Retina (tissue), 1 donor: ENCODE results near the gene SPINK8.

ENCODE experiments used
- DNase-seq: peaks from one replicate; pipeline ENCODE4 v3.0.0-alpha.2; 2016

Gene SPINK8

GRCh38 chr3:48318713-48319468, 14.6 kb downstream of the SPINK8 start:
- no peak for DNase-seq

DNA sequence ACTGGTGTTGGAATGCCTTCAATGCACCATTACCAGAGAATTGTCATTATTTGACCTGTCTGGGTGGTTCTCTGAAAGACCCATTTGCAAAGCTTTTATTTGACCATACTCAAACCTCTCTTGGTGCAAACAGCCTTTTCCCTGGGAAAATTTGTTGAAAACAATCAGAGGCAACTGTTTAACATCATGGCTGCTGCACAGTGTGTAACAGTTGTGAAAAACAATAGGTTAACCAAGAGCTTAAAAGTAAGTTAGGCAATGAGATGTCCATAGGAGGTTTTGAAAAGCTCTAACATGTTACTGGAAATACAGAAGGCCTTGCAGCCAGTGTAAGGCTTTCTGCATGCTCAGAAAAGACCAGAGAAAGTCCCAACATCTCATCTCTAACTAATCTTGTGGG, 18.9 kb downstream of the SPINK8 start:
- no peak for DNase-seq

GRCh38 chr3:48306860-48307530, 26.5 kb downstream of the SPINK8 start:
- no peak for DNase-seq

GRCh38 chr3:48306290-48306689, 27.2 kb downstream of the SPINK8 start:
- DNase-seq: no peak

GRCh38 chr3:48305396-48305795, 28.1 kb downstream of the SPINK8 start:
- DNase-seq: no peak

DNA sequence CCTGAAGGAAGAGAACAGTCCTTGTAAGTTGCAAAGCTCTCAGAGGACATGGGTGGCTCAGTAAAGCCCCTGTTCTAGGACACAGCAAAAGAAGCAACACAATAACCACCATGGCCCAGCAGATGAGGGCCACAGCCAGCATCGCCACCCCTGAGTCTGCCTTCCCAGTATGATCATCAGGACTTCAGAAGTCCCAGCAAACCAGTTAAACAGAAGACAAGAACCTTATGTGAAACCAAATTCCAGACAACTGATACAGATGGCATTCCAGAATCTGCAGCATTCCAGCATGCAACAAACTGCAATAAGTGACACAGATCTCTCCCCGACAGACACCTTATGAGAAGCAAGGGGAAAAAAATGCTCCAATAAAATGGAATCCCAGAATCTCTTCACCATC, 30.4 kb downstream of the SPINK8 start:
- no peak for DNase-seq

DNA sequence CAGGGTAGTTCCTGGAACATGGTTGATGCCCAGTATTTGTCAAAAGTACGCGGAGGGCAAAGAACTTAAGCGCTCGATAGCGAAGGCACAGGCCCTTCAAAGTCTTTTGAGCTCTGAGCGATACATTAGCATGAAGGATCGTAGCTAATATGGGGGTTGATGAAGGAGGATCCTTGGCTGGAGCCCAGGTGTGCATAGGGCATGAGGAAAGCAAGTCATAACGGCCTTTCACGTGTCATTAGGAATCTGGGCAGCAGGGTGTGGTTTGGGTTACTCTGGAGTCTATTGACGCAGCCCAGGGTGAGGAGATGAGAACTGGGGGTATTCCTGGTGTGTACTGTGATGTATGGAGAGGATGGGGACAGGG, 31.7 kb downstream of the SPINK8 start:
- no peak for DNase-seq

DNA sequence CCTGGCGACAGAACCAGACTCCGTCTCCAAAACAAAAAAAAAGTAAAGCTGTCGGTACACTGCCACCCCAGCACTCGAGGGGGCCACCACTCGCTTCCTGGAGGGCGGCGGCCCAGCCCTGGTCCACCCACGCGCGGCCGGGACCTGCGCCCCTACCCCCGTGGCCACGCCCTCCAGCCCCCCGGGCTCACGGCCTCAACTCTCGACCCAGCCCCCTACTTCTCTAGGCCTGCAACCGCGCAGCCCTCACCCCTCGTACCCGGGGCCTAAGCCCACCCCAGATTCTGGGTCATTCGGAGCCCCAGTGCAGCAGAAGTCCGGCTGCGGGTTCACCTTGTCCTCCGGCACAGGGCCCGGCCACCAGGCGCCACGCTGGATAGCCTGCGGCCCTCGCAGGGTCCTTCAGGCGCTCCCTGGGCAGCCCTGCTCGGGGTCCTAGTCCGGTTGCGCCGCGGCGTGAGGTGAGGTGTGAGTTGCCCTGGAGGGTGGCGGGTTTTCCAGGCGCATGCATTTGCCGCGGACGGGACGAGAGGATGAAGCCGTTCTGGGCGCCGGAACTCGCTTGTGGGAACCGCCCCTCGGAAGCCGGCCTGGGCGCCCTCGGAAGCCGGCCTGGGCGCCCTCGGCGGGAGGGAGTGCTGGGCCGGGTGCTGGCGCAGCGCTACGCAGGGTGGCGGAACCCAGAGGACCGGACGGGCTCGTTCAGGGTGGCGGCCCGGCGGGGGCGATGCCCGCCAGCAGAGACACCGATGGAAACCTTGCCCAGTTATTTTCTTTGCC, 32.3 kb downstream of the SPINK8 start, which contains the start of gene NME6:
Gene NME6, minus strand, starts transcription at position 348 of the 780 bp plus-strand sequence.
- DNase-seq: peak; percentile 97

GRCh38 chr3:48299746-48300712, 33.4 kb downstream of the SPINK8 start:
- no peak for DNase-seq

- no peak for DNase-seq
These were observed 36.2 kb downstream of the SPINK8 start for GRCh38 chr3:48297111-48297810.

- no peak for DNase-seq
These were observed 36.8 kb downstream of the SPINK8 start for GRCh38 chr3:48296699-48297098.

- DNase-seq: no peak
These were observed 38.7 kb downstream of the SPINK8 start for GRCh38 chr3:48294611-48295263.

DNA sequence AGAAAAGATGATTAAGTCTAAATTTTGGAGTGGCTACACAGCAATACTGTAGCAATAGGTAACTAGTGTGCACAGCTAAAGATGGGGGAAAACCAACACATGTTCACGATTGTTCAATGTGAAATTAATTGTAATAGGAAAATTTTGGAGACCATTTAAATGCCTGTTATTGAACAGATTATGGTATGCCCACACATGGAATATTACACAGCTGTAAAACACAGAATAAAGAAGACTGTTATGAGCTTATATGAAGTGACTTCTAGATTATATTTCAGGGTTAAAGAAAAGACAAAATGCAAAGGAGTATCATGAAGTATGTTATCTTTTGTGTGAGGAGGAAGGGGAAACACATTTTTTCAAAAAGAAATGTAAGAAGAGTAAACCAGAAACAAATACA, 43.8 kb downstream of the SPINK8 start:
- no peak for DNase-seq

DNA sequence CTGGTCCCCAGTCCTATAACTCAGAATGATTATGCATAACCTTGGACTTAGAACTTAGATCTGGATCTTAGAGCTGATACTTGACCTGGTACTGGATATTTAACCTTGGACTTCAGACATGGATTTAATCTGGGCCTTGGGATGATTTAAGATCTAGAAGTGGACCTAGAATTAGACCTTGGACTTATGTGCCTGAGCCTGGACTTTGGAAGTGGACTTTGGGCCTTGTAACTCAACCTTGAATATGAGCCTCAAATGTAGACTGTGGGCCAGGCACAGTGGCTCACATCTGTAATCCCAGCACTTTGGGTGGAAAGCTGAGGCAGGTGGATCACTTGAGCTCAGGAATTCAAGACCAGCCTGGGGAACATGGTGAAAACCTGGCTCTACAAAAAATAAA, 46.4 kb downstream of the SPINK8 start:
- DNase-seq: no peak

GRCh38 chr3:48286308-48286707, 47.2 kb downstream of the SPINK8 start:
- DNase-seq: no peak

GRCh38 chr3:48285675-48286074, 47.8 kb downstream of the SPINK8 start:
- no peak for DNase-seq

DNA sequence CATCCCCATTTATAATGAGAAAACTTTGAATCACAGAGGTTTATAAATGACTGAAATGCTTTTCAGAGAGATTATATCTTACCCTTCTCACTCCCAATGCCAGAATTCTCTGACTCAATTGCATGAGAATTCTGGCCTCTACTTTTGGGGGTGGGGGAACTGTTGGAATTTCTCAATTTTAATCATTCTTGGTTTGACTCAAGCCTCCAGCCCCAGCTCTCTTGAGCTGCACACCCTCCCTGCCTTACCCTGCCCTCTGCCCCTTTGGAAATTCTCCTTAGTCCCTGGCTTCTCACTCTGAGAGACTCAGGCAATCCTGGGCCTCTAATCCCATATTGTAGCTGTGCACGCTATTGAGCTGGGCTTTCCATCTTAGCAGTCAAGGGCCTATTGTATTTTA, 48.3 kb downstream of the SPINK8 start:
- no peak for DNase-seq

- no peak for DNase-seq
These were observed 52.6 kb downstream of the SPINK8 start for GRCh38 chr3:48280881-48281280.

GRCh38 chr3:48278884-48279559, 54.4 kb downstream of the SPINK8 start:
- DNase-seq: no peak

GRCh38 chr3:48276911-48277641, 56.4 kb downstream of the SPINK8 start:
- no peak for DNase-seq
